ENCODE results near the gene ADAM29.

- no peak for TF ChIP-seq CTCF (IDR thresholded peaks at IDR 0.05)
- no peak for TF ChIP-seq POLR2A (IDR thresholded peaks at IDR 0.05)
Observed at GRCh38 chr4:174907508-174907907, 10.7 kb upstream of the ADAM29 start.
